ENCODE results near the gene EIF4E3. TPM values are rescaled to one million over a fixed set of nuclear protein-coding genes. Genes with fewer than 3 reads are reported as not detected.

The EIF4E3 gene
- total and polyA plus RNA-seq, 10 of the 15 experiments (the other 5 are each of a cell fraction or from before 2014, with no cell fraction given) = 0.05 to 0.38 (median 0.16) TPM; not detected in 1

DNA sequence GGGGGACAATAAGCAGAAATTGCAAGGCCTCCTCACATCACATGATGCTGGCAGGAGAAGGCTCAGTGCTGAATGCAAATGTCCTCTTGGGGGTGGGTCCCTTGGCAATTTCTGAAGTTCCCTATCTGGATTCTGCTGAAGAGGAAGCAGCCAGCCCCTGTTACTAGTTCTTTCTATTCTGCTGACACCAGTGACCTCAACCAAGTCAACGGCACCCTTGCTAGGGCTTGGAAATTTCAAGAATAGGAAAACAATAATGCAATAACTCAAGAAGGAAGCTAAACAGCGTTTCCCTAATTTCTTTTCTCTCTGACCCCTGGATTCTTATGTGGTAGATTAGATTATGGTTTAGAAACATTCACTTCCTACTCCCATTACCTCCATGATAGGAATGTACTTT is 95.5 kb downstream of the EIF4E3 start (continued):
- TF ChIP-seq RCOR1 (conservative IDR thresholded peaks at IDR 0.05; ENCODE audit: low read depth, low read length) = no peak

DNA sequence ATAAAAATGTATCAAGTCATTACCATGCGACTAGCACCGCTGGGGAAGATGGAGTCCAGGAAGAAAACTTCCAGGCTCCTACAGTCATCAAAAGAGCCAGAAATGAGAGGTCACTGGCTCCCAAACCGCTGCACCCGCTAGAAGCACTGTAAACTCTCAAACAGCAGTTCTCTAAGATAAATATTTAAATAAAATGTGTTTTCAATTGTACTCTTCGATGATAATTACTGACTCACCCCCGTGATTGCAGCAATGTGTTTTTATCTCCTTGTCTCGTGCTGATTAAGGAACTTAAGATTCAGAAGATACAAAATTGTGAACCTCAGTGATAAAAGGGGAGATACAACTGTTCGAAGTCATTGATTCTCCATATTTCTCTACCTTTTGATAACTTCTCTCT is 95.9 kb downstream of the EIF4E3 start:
- RAD21 ChIA-PET (ENCODE audit: unreplicated experiment) = no interaction called here
- CTCF ChIA-PET = no interaction called here
- H3K27me3 ChIP-seq (replicated peaks in 1 of 2; ENCODE audit: control insufficient read depth in 2 of 2, insufficient read depth in 2 of 2, low read length in 1 of 2) = no peaks in the 10 kb centered on the region
- in situ Hi-C loops (cut with MboI) (no loop called here), intact Hi-C loops (cut with micrococcal nuclease; ENCODE audit: unreplicated experiment) (no loop called here)
- FAIRE-seq (no peak), ATAC-seq (no peak), DNase-seq (ENCODE audit: low read depth, low spot score) (no peak)
- POLR2A ChIA-PET = no interaction called here
- SMC1A ChIA-PET (ENCODE audit: uncharacterized antibody, unreplicated experiment) = no interaction called here
- no peak overlapping the region for H3K4me2 ChIP-seq (ENCODE audit: control insufficient read depth, insufficient read depth)
- H4K20me1 ChIP-seq (ENCODE audit: control insufficient read depth, insufficient read depth) = no peaks in the 10 kb centered on the region
- TF ChIP-seq, protein P1, sequence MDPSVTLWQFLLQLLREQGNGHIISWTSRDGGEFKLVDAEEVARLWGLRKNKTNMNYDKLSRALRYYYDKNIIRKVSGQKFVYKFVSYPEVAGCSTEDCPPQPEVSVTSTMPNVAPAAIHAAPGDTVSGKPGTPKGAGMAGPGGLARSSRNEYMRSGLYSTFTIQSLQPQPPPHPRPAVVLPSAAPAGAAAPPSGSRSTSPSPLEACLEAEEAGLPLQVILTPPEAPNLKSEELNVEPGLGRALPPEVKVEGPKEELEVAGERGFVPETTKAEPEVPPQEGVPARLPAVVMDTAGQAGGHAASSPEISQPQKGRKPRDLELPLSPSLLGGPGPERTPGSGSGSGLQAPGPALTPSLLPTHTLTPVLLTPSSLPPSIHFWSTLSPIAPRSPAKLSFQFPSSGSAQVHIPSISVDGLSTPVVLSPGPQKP (IDR thresholded peaks at IDR 0.05; ENCODE audit: low read depth, low read length) = no peak
- TF ChIP-seq, protein P2, sequence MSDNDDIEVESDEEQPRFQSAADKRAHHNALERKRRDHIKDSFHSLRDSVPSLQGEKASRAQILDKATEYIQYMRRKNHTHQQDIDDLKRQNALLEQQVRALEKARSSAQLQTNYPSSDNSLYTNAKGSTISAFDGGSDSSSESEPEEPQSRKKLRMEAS (IDR thresholded peaks at IDR 0.05; ENCODE audit: low read depth, low read length) = no peak
- TF ChIP-seq, protein P3, sequence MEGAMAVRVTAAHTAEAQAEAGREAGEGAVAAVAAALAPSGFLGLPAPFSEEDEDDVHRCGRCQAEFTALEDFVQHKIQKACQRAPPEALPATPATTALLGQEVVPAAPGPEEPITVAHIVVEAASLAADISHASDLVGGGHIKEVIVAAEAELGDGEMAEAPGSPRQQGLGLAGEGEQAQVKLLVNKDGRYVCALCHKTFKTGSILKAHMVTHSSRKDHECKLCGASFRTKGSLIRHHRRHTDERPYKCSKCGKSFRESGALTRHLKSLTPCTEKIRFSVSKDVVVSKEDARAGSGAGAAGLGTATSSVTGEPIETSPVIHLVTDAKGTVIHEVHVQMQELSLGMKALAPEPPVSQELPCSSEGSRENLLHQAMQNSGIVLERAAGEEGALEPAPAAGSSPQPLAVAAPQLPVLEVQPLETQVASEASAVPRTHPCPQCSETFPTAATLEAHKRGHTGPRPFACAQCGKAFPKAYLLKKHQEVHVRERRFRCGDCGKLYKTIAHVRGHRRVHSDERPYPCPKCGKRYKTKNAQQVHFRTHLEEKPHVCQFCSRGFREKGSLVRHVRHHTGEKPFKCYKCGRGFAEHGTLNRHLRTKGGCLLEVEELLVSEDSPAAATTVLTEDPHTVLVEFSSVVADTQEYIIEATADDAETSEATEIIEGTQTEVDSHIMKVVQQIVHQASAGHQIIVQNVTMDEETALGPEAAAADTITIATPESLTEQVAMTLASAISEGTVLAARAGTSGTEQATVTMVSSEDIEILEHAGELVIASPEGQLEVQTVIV (IDR thresholded peaks at IDR 0.05; ENCODE audit: borderline replicate concordance, partially characterized antibody) = no peak
- TF ChIP-seq SPI1 (IDR thresholded peaks at IDR 0.05; ENCODE audit: borderline replicate concordance, insufficient read depth, low read depth, low read length) = no peak
- H3K4me1 ChIP-seq (ENCODE audit: control insufficient read depth, insufficient read depth, low read length) = no peaks in the 10 kb centered on the region
- H3K9ac ChIP-seq (ENCODE audit: control insufficient read depth, insufficient read depth, low read length) = no peak overlapping the region
- H3K9me3 ChIP-seq (replicated peaks; ENCODE audit: control insufficient read depth, insufficient read depth, low read length) = no peaks in the 10 kb centered on the region; the same call in 2 of the 3 replicates
- WGBS (ENCODE audit: insufficient coverage, insufficient replicate concordance, low lambda C conversion rate, missing lambda C conversion rate) = 12% methylated on average over 8 of the region's 8 CpGs
- no peak overlapping the region for H2AFZ ChIP-seq (ENCODE audit: control insufficient read depth, low read depth, low read length)
- no peak overlapping the region for H3K27ac ChIP-seq (ENCODE audit: control insufficient read depth, insufficient read depth)
- no peak overlapping the region for H3K4me3 ChIP-seq
- H3K79me2 ChIP-seq (ENCODE audit: control insufficient read depth, insufficient read depth, low read length) = no peaks in the 10 kb centered on the region
- no TSS peak for BruUV-seq (replicated peaks)
- H3K36me3 ChIP-seq (ENCODE audit: control insufficient read depth in 2 of 2, insufficient read depth in 2 of 2, low read length in 1 of 2) = no peaks in the 10 kb centered on the region

Measured in GM12878 (cell line).